HG02943 (cell line): ENCODE measurements around the gene APCDD1L.
"Not testable (repeated sequence)": the region's sequence is repeated elsewhere in the genome, so short reads cannot be mapped to it uniquely, and the experiment has no call there.

Source experiments
- ATAC-seq: cut with Tn5 transposase; IDR thresholded peaks from one replicate; pipeline ENCODE4 v1.9.1; 2021; ENCODE audit warnings: mild to moderate bottlenecking, low read depth, moderate library complexity; ENCODE audit not compliant: unreplicated experiment

APCDD1L gene

GRCh38 chr20:58518387-58518786 lies 3.2 kb upstream of the APCDD1L start:
- ATAC-seq: no peak

- no peak for ATAC-seq
Observed at GRCh38 chr20:58514321-58515232, 622 bp downstream of the APCDD1L start.

- ATAC-seq: no peak
Observed at GRCh38 chr20:58513580-58514285, 1.5 kb downstream of the APCDD1L start.

- no peak for ATAC-seq
Observed at GRCh38 chr20:58512808-58513552, 2.2 kb downstream of the APCDD1L start.

GRCh38 chr20:58511861-58512260 lies 3.3 kb downstream of the APCDD1L start:
- ATAC-seq: no peak

- no peak for ATAC-seq
Observed at GRCh38 chr20:58511364-58511763, 3.8 kb downstream of the APCDD1L start.

GRCh38 chr20:58510921-58511320 lies 4.3 kb downstream of the APCDD1L start:
- ATAC-seq: no peak

GRCh38 chr20:58508762-58509395 lies 6.3 kb downstream of the APCDD1L start:
- ATAC-seq: no peak

GRCh38 chr20:58506999-58507398 lies 8.2 kb downstream of the APCDD1L start:
- ATAC-seq: not testable (repeated sequence)

GRCh38 chr20:58504566-58504965 lies 10.6 kb downstream of the APCDD1L start:
- no peak for ATAC-seq

GRCh38 chr20:58503668-58504067 lies 11.5 kb downstream of the APCDD1L start:
- ATAC-seq: no peak

- no peak for ATAC-seq
Observed at GRCh38 chr20:58500256-58500655, 14.9 kb downstream of the APCDD1L start.

GRCh38 chr20:58498470-58499068 lies 16.6 kb downstream of the APCDD1L start:
- ATAC-seq: no peak

- ATAC-seq: no peak
Observed at GRCh38 chr20:58497724-58498469, 17.3 kb downstream of the APCDD1L start.

GRCh38 chr20:58497076-58497641 lies 18.0 kb downstream of the APCDD1L start:
- no peak for ATAC-seq

GRCh38 chr20:58496429-58496769 lies 18.8 kb downstream of the APCDD1L start:
- ATAC-seq: no peak

GRCh38 chr20:58495623-58496428 lies 19.4 kb downstream of the APCDD1L start:
- ATAC-seq: no peak

- no peak for ATAC-seq
Observed at GRCh38 chr20:58494923-58495622, 20.1 kb downstream of the APCDD1L start.
